IMR-90 (cell line): ENCODE data around the gene KCNH2. TPM values are rescaled to one million over a fixed set of nuclear protein-coding genes. Genes with fewer than 3 reads are reported as not detected.
"Not testable (repeated sequence)": the region's sequence is repeated elsewhere in the genome, so short reads cannot be mapped to it uniquely, and the experiment has no call there.

Experiments used
- ATAC-seq: fragments of 200-7000 bp; cut with Tn5 transposase; 2 replicates; pipeline ENCODE4 v1.9.1; 2020; ENCODE audit warnings: low read depth, mild to moderate bottlenecking, moderate library complexity
- BruUV-seq: library from RNA; stranded (reverse); fragments of 400-500 nt; replicated peaks from 2 replicates; lab custom pipeline; 2021; lab: Mats Ljungman, UMichigan
- CTCF ChIA-PET: fragments of 300-600 bp; formaldehyde crosslinking; extraction: SDS; loops from one replicate; lab custom pipeline; 2021; ENCODE audit warnings: antibody characterized with exemption; lab: Yijun Ruan, JAX
- POLR2A ChIA-PET: fragments of 300-600 bp; sonication (Branson Sonifier 250); formaldehyde crosslinking; loops from one replicate; lab custom pipeline; 2022; ENCODE audit warnings: antibody characterized with exemption; ENCODE audit not compliant: unreplicated experiment; lab: Charles Lee
- DNase-seq: peaks from one replicate; pipeline ENCODE4 v3.0.0; 2013
- H2AFZ ChIP-seq: replicated peaks from 2 replicates; pipeline ENCODE3; 2013; ENCODE audit warnings: low read length, mild to moderate bottlenecking; ENCODE audit not compliant: poor library complexity
- H2AK5ac ChIP-seq: 2 replicates; pipeline ENCODE4 v1.6.1; 2013; ENCODE audit warnings: low read depth, low read length, inconsistent platforms
- H2AK9ac ChIP-seq: replicated peaks from 2 replicates; pipeline ENCODE3; 2013; ENCODE audit warnings: mild to moderate bottlenecking, low read depth, low read length, moderate library complexity; ENCODE audit not compliant: poor library complexity
- H2BK120ac ChIP-seq: 2 replicates; pipeline ENCODE4 v1.6.1; 2013; ENCODE audit warnings: low read depth, low read length, inconsistent platforms
- H2BK15ac ChIP-seq: 3 replicates; pipeline ENCODE4 v1.6.1; 2013; ENCODE audit warnings: low read depth, low read length, inconsistent platforms
- H2BK20ac ChIP-seq: 2 replicates; pipeline ENCODE4 v1.6.1; 2013; ENCODE audit warnings: low read depth, mild to moderate bottlenecking, inconsistent platforms, low read length, moderate library complexity
- H2BK5ac ChIP-seq: 2 replicates; pipeline ENCODE4 v1.6.1; 2013; ENCODE audit warnings: mild to moderate bottlenecking, low read depth, low read length, inconsistent platforms; ENCODE audit not compliant: poor library complexity, severe bottlenecking
- H3K14ac ChIP-seq: replicated peaks from 2 replicates; pipeline ENCODE4 v1.6.1; 2013; ENCODE audit warnings: low read depth, low read length, inconsistent platforms
- H3K18ac ChIP-seq: 2 replicates; pipeline ENCODE4 v1.6.1; 2013; ENCODE audit warnings: low read depth, low read length, control low read depth
- H3K23ac ChIP-seq: 2 replicates; pipeline ENCODE4 v1.6.1; 2013; ENCODE audit warnings: low read depth, low read length, inconsistent platforms
- H3K27ac ChIP-seq: 2 replicates; pipeline ENCODE4 v1.5.1; 2013; ENCODE audit warnings: mild to moderate bottlenecking, control low read depth, low read length; ENCODE audit not compliant: insufficient read depth
- H3K27me3 ChIP-seq: 2 replicates; pipeline ENCODE4 v1.6.1; 2013; ENCODE audit warnings: low read length; ENCODE audit not compliant: control insufficient read depth, insufficient read depth
- H3K36me3 ChIP-seq: 2 replicates; pipeline ENCODE4 v1.6.1; 2013; ENCODE audit warnings: low read length, mixed read lengths; ENCODE audit not compliant: control insufficient read depth, insufficient read depth
- H3K4ac ChIP-seq: 2 replicates; pipeline ENCODE4 v1.6.1; 2013; ENCODE audit warnings: low read depth, low read length, inconsistent platforms
- H3K4me1 ChIP-seq: 2 replicates; pipeline ENCODE4 v1.6.1; 2013; ENCODE audit warnings: low read length, mixed read lengths; ENCODE audit not compliant: control insufficient read depth, insufficient read depth
- H3K4me2 ChIP-seq: 2 replicates; pipeline ENCODE4 v1.6.1; 2013; ENCODE audit warnings: low read depth, mild to moderate bottlenecking, control low read depth, low read length, moderate library complexity
- H3K4me3 ChIP-seq: 2 replicates; pipeline ENCODE4 v1.5.1; 2013; ENCODE audit warnings: low read depth, mild to moderate bottlenecking, control low read depth, low read length, moderate library complexity; ENCODE audit not compliant: insufficient read depth
- H3K56ac ChIP-seq: 2 replicates; pipeline ENCODE4 v1.6.1; 2013; ENCODE audit warnings: low read length, inconsistent platforms; ENCODE audit not compliant: insufficient read depth; ENCODE audit errors: extremely low read depth
- H3K79me1 ChIP-seq, 2 experiments: 2 replicates each; pipeline ENCODE4 v1.6.1; 2013; ENCODE audit warnings: low read length in 2 of 2, inconsistent platforms in 1 of 2, low read depth in 1 of 2
- H3K9ac ChIP-seq: 2 replicates; pipeline ENCODE4 v1.6.1; 2013; ENCODE audit warnings: low read depth, low read length, control low read depth
- H3K9me1 ChIP-seq: 2 replicates; pipeline ENCODE4 v1.6.1; 2013; ENCODE audit warnings: low read length, inconsistent platforms; ENCODE audit not compliant: insufficient read depth
- H3K9me3 ChIP-seq: 2 replicates; pipeline ENCODE4 v1.6.1; 2013; ENCODE audit warnings: low read length; ENCODE audit not compliant: control insufficient read depth, insufficient read depth
- H4K20me1 ChIP-seq: 2 replicates; pipeline ENCODE4 v1.6.1; 2013; ENCODE audit warnings: low read length, inconsistent platforms; ENCODE audit not compliant: insufficient read depth
- H4K5ac ChIP-seq: 2 replicates; pipeline ENCODE4 v1.6.1; 2013; ENCODE audit warnings: mild to moderate bottlenecking, low read depth, low read length, control low read depth
- H4K8ac ChIP-seq, 2 experiments: 2 replicates each; pipeline ENCODE4 v1.6.1; 2013; ENCODE audit warnings: low read depth in 2 of 2, low read length in 2 of 2, control low read depth in 1 of 2, inconsistent platforms in 1 of 2
- H4K91ac ChIP-seq: 2 replicates; pipeline ENCODE4 v1.6.1; 2013; ENCODE audit warnings: low read depth, low read length, inconsistent platforms; ENCODE audit not compliant: insufficient read depth
- BHLHE40 ChIP-seq: fragments of 150-350 bp; IDR thresholded peaks from 2 replicates; pipeline ENCODE4 v1.6.1; 2016; ENCODE audit warnings: mild to moderate bottlenecking, low read depth, low read length
- whole genome bisulfite sequencing, 2 experiments: methylation state at CpG; one replicate each; pipeline versions ENCODE4 v1.1.5 to v1.1.7; 2013; ENCODE audit warnings: missing lambda C conversion rate in 2 of 2; ENCODE audit not compliant: insufficient read length in 1 of 2; ENCODE audit errors: extremely low coverage in 2 of 2; 5-methylcytosine and 5-hydroxymethylcytosine counted together
- dilution Hi-C: fragments of 300-500 bp; cut with HindIII; formaldehyde crosslinking; loops from one replicate; pipeline ENCODE4 v1.14.3; 2018; ENCODE audit warnings: low sequenced_read_pairs; ENCODE audit not compliant: unreplicated experiment
- in situ Hi-C: fragments of 300-500 bp; cut with MboI; formaldehyde crosslinking; loops from 3 replicates; pipeline ENCODE4 v1.14.3; 2019; ENCODE audit warnings: low sequenced_read_pairs, inconsistent platforms, mixed read lengths
- intact Hi-C: fragments of 100-400 bp; cut with micrococcal nuclease; formaldehyde crosslinking; loops from 2 replicates; pipeline ENCODE4 v1.10.0; 2022
- polyA plus RNA-seq, 3 experiments: library from polyadenylated mRNA; depleted of rRNA; stranded (reverse); fragments of >200 nt; gene quantifications; 2 replicates each; pipeline ENCODE4 v1.2.3, GENCODE V29; 2012; ENCODE audit warnings: low replicate concordance in 1 of 3
- total RNA-seq: library from RNA; depleted of rRNA; stranded (reverse); fragments of >200 nt; gene quantifications from 2 replicates; pipeline ENCODE4 v1.2.3, GENCODE V29; 2012

KCNH2 gene
- total and polyA plus RNA-seq, 2 of the 4 experiments (the other 2 are of a cell fraction) = 0.90 to 2.1 TPM

GRCh38 chr7:151027728-151028130 is 49.6 kb upstream of the KCNH2 start:
- peak overlapping the region; percentile 5; the same call in 1 of the 2 replicates for H3K9ac ChIP-seq
- not testable (repeated sequence) for BruUV-seq
- WGBS, 2 experiments = 34% methylated on average over 7 of the region's 16 CpGs; no CpG with 5 or more reads in 1 of the 2 experiments

GRCh38 chr7:151026771-151027727 is 48.9 kb upstream of the KCNH2 start:
- ATAC-seq, H2AK5ac ChIP-seq, H3K36me3 ChIP-seq, H2BK20ac ChIP-seq, H3K4me2 ChIP-seq, POLR2A ChIA-PET, H4K5ac ChIP-seq, dilution Hi-C loops, H3K27ac ChIP-seq, H2BK15ac ChIP-seq, BruUV-seq, H4K20me1 ChIP-seq, intact Hi-C loops, in situ Hi-C loops, H3K9me3 ChIP-seq, H3K4me1 ChIP-seq, H3K9me1 ChIP-seq, DNase-seq, H3K14ac ChIP-seq, H3K56ac ChIP-seq, H2AFZ ChIP-seq, H2BK5ac ChIP-seq, H3K4me3 ChIP-seq, H2BK120ac ChIP-seq, H3K23ac ChIP-seq, H4K91ac ChIP-seq, H3K4ac ChIP-seq, H3K9ac ChIP-seq, H3K18ac ChIP-seq: not testable (repeated sequence)
- peak overlapping the region; percentile 9 for H2AK9ac ChIP-seq
- peaks cover 10 to 17% of the 10 kb centered on the region in 2 experiments; a peak in 3 of 4 replicates for H3K79me1 ChIP-seq
- no CpG with 5 or more reads among the region's 19 CpGs for WGBS, 2 experiments
- CTCF ChIA-PET = interaction anchor here (1.1 to 1.2 kb wide), 4 partner anchors 9 to 86 kb away, joined by 3 to 8 read pairs (median 4); no protein-coding TSS in a partner anchor
- H3K27me3 ChIP-seq = peaks cover 11% of the 10 kb centered on the region
- H4K8ac ChIP-seq = peak overlapping the region; percentile 87 to 88; a peak in 3 of 4 replicates

More at GRCh38 chr7:151027728-151028130, 49.6 kb upstream of the KCNH2 start:
- Histone ChIP-seq H3K27me3 (peaks cover 10% of the 10 kb centered on the region), H4K8ac (peak overlapping the region; percentile 87 to 88), H3K4me3 (peak overlapping the region; percentile 43), H3K4ac (peak overlapping the region; percentile 63), H2AFZ (peak overlapping the region; percentile 91), H3K79me1 (peaks cover 10 to 18% of the 10 kb centered on the region in 2 experiments; a peak in 3 of 4 replicates), H2AK5ac (0 out of 2 replicates have a peak overlapping the region, but pooled peaks have one; percentile 23), H2BK120ac (peak overlapping the region; percentile 30; the same call in 1 of the 2 replicates), H4K91ac (peak overlapping the region; percentile 55; the same call in 1 of the 2 replicates), H3K4me2 (peak overlapping the region; percentile 64), H2AK9ac (peak overlapping the region; percentile 73), H4K5ac (peak overlapping the region; percentile 18)
- H3K9me1 ChIP-seq, H3K56ac ChIP-seq, H3K23ac ChIP-seq, H4K20me1 ChIP-seq, H3K14ac ChIP-seq, H3K4me1 ChIP-seq, H3K27ac ChIP-seq, ATAC-seq, in situ Hi-C loops, H3K9me3 ChIP-seq, H2BK15ac ChIP-seq, H3K18ac ChIP-seq, DNase-seq, dilution Hi-C loops, H2BK5ac ChIP-seq, H2BK20ac ChIP-seq, POLR2A ChIA-PET, H3K36me3 ChIP-seq: not testable (repeated sequence)
- intact Hi-C loops = loop anchor here (1.0 to 2.0 kb wide), 2 partner anchors 59 to 84 kb away; partner anchors contain the start of gene AGAP3
- TF ChIP-seq BHLHE40 = 0 out of 2 replicates have a peak, but pooled peaks have one; percentile 26
- CTCF ChIA-PET = interaction anchor here (0.9 to 1.2 kb wide), 5 partner anchors 9 to 85 kb away, joined by 3 to 8 read pairs (median 4); no protein-coding TSS in a partner anchor
